HG03520 (cell line): ENCODE data around the gene SPAG9.
"Not testable (repeated sequence)": the region's sequence is repeated elsewhere in the genome, so short reads cannot be mapped to it uniquely, and the experiment has no call there.

Experiments
- ATAC-seq: cut with Tn5 transposase; IDR thresholded peaks from one replicate; pipeline ENCODE4 v1.9.1; 2021; ENCODE audit warnings: mild to moderate bottlenecking, moderate library complexity; ENCODE audit not compliant: unreplicated experiment

The SPAG9 gene

DNA sequence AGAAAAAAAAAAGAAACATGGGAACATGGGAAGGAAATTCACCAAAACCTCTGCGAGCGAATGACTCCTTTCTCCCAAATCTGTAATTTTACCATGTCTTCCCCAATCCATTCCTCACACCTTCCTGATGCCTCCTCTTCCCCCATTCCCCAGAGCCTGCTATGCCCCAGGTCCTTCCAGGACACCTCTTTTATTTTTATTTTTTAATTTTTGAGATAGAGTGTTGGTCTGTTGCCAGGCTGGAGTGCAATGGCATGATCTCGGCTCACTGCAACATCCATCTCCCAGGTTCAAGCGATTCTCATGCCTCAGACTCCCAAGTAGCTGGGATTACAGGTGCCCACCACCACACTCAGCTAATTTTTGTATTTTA lies 179.0 kb downstream of the SPAG9 start:
- not testable (repeated sequence) for ATAC-seq

- ATAC-seq, result no peak
Measured at GRCh38 chr17:50939795-50940684, 180.6 kb downstream of the SPAG9 start.

- ATAC-seq, result no peak
Measured at GRCh38 chr17:50939542-50939794, 181.2 kb downstream of the SPAG9 start.

- ATAC-seq, result no peak
Measured at GRCh38 chr17:50938821-50939541, 181.7 kb downstream of the SPAG9 start.

DNA sequence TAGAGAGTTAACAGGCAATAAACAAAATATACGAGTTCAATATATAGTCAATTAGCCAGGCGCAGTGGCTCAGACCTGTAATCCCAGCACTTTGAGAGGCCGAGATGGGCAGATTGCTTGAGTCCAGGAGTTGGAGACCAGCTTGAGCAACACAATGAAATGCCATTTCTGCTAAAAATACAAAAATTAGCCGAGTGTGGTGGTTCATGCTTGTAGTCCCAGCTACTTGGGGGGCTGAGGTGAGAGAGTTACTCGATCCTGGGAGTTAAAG lies 184.7 kb downstream of the SPAG9 start:
- no peak for ATAC-seq

GRCh38 chr17:50935221-50935995 lies 185.3 kb downstream of the SPAG9 start:
- no peak for ATAC-seq

DNA sequence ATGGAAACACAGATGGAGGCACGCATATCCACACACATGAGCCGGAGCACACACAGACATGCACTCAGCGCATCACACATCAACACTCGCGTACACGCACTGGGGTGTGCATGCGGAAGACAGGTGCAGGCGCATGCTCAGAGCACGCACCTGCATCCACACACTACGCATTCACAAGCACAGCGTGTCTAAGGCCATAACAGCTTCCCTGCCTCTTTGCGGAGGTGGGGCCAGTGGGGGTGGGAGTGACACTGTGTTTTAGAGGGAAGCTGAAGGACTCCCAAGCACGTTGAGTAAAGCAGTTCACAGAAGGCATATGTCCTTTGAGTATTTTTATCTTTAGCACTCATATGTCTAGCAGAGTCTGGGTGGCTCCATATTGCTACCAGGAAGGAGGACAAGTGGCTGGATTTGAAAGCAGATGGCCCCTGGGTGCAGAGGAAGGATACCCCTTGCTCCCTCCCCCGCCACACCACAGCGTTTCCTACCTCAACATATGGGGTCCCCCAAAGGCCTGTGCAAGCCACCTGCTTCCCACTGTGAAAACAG lies 185.9 kb downstream of the SPAG9 start:
- no peak for ATAC-seq

- ATAC-seq, result no peak
Measured at GRCh38 chr17:50934161-50934560, 186.5 kb downstream of the SPAG9 start.

- no peak for ATAC-seq
Measured at GRCh38 chr17:50931144-50931908, 189.3 kb downstream of the SPAG9 start.

DNA sequence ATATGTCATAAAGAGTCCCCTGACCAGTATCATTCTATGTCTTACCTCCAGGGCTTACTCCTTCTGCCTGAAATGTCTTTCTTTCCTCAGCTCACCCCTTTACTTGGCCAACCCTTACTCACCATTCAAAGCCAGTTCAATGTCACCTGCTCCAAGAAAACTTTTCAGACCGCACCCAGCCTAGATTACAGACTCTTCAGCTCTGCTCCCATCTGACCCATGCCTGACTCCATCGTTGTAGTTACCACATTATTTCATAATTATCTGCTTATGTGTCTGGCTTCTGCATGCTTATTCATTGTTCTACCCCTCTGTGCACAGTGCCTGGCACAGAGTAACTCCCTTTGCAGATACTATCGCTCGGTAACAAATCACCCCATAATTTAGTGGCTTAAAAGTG lies 192.0 kb downstream of the SPAG9 start:
- ATAC-seq, result no peak

- no peak for ATAC-seq
Measured at GRCh38 chr17:50927287-50927686, 193.4 kb downstream of the SPAG9 start.

DNA sequence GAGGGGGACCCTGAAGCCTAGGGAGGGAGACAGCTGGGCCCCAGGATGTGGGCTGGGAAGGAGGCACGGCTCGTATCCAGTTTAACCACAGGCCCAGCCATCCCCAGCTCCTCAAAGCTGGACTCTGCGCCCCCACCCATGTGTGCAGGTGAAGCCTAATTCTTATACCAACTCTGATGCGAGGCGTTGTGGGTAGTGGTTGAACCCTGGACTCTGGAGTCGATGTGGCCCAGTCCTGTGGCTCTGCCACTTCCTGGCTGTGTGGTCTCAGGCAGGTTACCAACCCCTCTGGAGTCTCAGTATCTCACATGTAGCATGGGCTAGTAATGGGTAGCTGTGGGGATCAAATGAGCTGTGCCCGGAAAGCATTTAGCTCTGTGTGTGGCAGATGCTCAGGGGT lies 194.1 kb downstream of the SPAG9 start:
- no peak for ATAC-seq

- no peak for ATAC-seq
Measured at GRCh38 chr17:50925296-50925891, 195.3 kb downstream of the SPAG9 start.

DNA sequence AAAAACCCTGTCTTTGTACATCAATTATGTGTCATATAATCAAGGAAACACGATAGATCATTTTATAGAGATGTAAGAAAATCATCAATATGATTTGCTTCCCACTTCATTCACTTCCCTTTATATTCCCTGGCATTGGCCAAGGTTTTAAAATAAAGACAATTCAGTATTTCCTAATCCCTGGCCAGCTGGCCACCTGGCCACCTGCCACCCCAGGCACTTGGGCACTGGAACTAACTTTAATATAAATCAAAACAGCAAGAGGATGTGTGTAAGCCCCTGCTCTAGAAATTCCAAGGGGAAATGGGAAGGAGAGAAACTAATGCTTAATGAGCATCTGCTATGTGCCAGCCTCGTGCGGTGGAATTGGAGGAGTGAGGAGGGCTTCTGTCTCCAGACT lies 195.9 kb downstream of the SPAG9 start:
- ATAC-seq, result no peak

DNA sequence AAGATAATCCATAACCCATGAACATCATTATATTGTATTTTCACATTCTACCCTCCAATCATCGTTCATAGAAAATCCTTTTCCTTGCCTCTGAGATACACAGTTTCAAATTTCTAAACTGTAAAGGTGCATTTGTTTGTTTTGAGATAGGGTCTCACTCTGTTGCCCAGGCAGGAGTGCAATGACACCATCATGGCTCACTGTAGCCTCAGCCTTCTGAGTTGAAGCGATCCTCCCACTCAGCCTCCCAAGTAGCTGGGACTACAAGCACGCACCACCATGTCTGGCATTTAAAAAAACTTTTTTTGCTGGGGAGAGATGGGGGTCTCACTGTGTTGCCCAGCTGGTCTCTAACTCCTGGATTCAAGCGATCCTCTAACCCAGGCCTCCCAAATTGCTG lies 196.4 kb downstream of the SPAG9 start:
- ATAC-seq, result no peak

DNA sequence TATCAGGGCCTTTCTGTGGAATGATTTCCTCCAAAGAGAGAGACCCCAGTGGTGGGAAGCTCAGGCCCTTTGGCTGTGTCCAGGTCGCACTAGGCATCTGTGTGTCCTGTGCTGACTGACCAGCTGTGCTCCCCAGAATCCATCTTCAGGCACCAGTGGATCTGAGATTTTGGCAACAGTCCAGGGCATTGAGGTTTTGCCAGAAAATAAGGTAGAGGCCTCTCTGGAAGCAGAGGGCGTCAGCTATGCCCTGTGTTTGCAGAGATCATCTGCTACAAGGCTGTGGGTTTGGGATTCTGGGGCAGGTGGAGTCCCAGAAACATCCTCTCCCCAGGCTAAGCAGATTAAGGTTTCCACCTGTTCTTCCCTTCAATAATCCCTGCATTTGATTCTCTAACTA lies 197.1 kb downstream of the SPAG9 start:
- ATAC-seq, result no peak

- no peak for ATAC-seq
Measured at GRCh38 chr17:50922721-50923405, 197.8 kb downstream of the SPAG9 start.

GRCh38 chr17:50922107-50922506 lies 198.6 kb downstream of the SPAG9 start:
- no peak for ATAC-seq

DNA sequence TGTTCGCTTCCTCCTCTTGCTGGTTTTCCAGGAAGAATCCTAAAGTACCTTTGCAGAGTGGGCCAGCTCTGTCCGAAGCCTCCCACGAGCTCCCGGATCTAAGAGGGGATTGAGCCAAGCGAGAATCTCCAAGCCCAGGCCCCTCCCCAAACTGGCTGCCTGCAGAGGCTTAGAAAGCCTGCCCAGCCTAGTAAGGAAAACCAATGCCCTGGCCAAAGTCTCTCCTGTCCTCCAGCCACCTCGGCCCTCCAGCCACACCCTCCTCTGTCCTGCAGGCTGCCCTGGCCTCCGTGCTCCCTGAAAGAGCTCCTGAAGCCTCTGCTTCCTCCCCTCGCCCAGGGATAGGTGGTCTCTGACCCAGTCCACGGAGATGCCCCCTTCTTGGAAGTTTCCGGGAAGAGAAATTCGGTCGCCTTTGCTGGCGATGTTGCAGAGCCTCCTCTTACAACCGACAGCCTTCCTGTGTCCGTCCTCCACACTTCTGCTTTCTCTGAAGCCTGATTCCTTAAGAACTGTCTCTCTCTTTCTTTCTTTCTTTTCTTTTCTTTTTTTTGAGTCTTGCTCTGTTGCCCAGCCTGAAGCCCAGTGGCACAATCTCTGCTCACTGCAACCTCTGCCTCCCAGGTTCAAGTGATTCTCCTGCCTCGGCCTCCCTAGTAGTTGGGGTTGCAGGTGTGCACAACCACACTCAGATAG lies 199.6 kb downstream of the SPAG9 start:
- ATAC-seq, result no peak

- ATAC-seq, result no peak
Measured at GRCh38 chr17:50920041-50920410, 200.6 kb downstream of the SPAG9 start.
